ENCODE results near the gene TEAD1.
A peak's percentile ranks its signal among the peaks of the same experiment; 100 is the strongest.

The TEAD1 gene

DNA sequence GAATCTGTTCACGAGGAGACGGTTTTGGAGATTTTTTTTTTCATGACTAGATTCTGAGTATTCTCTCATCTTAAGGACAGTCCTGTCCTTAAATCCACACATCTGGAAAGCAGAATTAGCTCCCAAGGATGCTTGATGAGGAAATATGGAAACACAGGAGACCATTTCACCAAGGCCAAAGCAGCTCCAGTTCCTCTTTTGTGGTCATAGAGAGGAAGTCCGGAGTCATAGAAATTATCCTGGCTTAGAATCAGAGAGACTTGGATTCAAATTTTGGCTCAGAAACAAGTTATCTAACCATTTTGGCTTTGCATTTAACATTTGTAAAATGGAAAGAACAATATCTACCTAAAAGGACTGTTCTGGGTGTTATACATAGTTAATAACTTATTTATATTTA, 7.3 kb upstream of the TEAD1 start:
- DNase-seq (ENCODE audit: low spot score) = no peak

DNA sequence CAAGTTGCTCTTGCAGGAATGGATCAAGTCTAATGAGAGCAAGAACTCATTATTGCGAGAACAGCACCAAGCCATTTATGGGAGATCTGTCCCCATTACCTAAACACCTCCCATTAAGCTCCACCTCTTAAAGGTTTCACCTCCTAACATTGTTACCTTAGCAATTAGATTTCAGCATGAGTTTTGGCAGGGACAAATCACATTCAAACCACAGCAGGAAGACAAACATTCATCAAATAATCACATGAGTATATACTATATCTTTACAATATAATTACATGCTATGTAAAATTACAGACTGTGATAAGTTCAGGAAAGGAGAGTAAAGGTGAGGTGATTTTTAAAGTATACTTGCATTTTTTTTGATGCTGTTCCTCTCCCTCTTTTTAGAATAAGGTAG, 6.6 kb upstream of the TEAD1 start:
- DNase-seq (ENCODE audit: low spot score) = no peak

DNA sequence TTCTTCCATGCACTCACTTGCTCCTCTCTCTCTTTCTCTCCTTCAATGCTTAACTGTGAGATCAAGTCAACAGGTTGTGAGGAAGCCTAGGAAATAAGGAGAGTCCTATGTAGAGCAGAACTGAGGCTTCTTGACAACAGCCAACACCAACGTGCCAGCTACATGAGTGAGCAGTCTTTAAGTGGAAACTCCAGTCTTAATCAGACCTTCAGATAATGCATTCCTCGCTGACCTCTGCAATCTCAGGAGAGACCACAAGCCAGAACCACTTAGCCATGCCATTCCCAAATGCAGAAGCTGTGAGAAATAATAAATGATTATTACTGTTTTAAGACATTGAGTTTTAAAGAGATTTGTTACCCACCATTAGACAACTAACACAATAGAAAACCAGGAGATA, 6.1 kb upstream of the TEAD1 start:
- no peak for DNase-seq (ENCODE audit: low spot score)

DNA sequence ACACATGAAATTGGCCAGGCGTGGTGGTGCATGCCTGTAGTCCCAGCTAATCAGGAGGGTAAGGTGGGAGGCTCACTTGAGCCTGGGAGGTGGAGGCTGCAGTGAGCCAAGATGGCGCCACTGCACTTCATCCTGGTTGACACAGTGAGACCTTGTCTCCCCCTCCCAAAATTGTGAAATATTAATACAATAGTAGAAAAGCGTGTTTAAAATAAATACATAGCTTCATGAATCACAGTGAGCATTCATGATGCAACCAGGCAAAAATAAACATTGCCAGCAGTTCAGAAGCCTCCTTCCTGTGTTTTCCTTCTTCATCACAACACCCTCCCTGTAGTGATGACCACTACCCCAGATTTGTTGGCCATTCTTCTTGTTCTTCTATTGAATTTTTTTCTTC, 4.3 kb upstream of the TEAD1 start:
- DNase-seq (ENCODE audit: low spot score) = no peak

GRCh38 chr11:12671370-12671769, 2.9 kb upstream of the TEAD1 start:
- no peak for DNase-seq (ENCODE audit: low spot score)

- no peak for DNase-seq (ENCODE audit: low spot score)
These were observed 659 bp upstream of the TEAD1 start for GRCh38 chr11:12673601-12673923.

DNA sequence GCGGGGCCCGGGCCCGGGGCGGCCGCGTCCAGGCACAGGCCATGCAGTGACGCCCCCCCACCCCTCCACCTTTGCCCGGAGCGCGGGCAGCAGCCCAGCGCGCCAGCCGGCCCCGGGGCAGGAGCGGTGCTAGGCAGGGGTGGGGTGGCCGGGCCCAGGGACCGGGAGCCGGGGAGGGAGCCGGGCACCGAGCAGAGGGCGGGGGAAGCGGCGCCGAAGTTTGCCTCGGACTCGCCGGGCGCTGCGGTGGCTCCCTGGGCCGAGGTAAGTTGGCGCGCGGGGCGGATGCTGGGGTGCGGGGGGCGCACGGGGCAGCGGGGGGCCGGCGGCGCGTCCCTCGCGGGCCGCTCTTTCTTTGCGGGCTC, 332 bp downstream of the TEAD1 start:
- peak; percentile 59 for DNase-seq (ENCODE audit: low spot score)

- DNase-seq (ENCODE audit: low spot score) = peak; percentile 55
These were observed 895 bp downstream of the TEAD1 start for GRCh38 chr11:12674936-12675696.

DNA sequence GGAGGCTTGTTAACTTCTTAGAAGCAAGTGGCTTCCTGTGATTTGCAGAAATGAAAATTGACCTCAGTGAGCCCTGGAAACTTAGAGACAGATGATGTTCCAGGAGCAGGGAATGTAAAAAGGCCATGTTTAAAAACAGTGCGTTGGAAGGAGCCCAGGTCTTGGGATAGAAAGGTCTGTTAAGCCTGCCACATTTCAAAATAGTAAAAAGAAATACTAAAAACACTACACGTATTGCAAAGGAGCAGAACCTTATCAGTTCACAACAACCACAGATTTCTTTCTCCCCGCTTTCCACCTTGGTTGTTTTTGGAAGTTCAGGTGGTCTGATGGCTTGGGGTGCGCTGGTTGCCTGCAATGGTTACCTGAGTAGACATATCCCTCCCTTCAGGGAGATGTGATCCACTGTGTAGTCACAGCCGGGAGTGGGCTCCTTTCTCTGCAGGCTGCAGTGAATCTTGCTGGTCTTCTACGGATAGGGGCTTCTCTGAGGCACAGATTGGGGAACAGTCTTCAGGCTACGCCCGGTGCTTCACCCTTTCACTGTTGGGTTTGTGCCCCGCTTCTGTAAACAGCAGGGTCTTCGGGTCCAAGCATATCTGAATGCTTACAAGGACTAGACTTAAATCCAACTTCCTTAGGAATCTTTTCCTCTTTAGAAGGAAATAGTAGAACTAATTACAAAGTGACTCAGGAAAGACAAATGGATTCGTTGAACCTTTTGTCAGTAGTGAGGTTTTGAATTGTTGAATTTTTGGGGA, 1.9 kb downstream of the TEAD1 start:
- no peak for DNase-seq (ENCODE audit: low spot score)

- DNase-seq (ENCODE audit: low spot score) = no peak
These were observed 2.9 kb downstream of the TEAD1 start for GRCh38 chr11:12677131-12677530.

GRCh38 chr11:12678092-12678491, 3.9 kb downstream of the TEAD1 start:
- no peak for DNase-seq (ENCODE audit: low spot score)

GRCh38 chr11:12678991-12679390, 4.8 kb downstream of the TEAD1 start:
- DNase-seq (ENCODE audit: low spot score) = no peak

- DNase-seq (ENCODE audit: low spot score) = no peak
These were observed 5.2 kb downstream of the TEAD1 start for GRCh38 chr11:12679471-12679870.

DNA sequence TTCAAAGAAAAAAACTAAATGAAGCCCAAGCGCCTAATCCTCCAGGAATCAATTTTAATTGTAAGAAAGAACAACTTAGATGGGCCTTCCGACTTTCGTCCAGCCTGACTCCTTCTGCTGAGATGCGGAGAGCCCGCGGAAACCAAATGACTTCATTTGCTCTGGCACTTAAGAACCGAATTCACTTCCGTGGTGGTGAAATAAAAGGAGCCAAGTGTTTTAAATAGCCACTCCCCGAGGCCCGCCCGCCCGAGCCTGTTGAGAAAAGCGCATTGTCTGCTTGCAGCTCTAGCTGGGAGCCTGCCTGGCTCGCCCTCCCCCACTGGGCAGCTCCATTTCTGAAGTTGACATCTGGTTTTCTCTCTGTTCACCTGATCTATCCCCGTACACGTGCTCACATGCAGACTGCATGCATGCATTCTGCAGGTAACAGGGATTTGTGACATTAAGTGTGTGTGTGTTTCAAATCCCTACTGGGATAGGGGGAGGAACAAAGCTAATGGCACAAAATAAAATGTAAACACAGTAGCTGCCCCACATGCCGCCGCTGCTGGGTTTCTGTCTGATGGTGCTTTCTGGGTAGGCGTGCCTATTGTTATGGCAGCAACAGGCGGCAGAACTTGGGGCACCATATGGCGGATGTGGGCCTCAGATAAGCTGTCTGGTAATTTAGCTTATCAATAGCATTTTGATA, 6.2 kb downstream of the TEAD1 start:
- peak; percentile 85 for DNase-seq (ENCODE audit: low spot score)

- DNase-seq (ENCODE audit: low spot score) = no peak
These were observed 6.7 kb downstream of the TEAD1 start for GRCh38 chr11:12680940-12681258.

DNA sequence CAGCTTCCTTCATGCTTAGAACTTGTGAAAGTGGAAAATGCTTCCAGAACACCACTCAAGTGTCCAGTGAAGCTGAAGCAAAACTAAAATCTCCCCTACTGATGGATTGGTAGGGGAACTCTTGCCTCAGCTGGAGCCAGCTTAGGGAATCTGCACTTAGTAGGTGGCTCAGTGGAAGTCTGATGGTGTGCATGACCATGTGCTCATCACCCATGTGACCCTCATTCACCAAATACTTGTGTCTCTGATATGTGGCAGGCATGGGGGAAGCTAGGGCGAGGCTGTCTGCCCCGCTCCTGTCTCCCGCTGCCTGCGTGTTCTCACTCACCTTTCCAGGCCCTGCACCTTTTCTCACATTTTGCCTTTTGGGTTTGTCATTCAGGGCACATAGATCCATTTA, 7.2 kb downstream of the TEAD1 start:
- no peak for DNase-seq (ENCODE audit: low spot score)

DNA sequence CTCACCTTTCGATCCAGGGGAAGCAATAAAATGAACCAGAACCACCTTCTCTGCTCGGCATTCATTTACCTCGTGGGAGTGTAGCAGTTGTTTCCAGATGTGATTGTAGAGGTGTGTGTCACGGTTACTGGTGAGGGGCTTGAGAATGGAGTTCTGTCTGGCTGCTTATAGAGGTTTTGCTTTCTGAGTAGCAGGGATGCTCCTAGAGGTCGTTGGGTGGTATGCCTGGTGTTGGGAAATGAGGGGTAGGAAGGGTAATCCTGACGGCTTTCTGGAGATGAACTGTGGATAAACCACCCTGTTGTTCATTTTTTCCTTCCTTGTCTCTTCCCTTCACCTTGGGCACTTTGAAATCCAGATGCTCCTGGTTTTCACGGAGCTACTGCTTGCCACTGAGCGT, 8.1 kb downstream of the TEAD1 start:
- no peak for DNase-seq (ENCODE audit: low spot score)

GRCh38 chr11:12682737-12683500, 8.7 kb downstream of the TEAD1 start:
- DNase-seq (ENCODE audit: low spot score) = no peak

DNA sequence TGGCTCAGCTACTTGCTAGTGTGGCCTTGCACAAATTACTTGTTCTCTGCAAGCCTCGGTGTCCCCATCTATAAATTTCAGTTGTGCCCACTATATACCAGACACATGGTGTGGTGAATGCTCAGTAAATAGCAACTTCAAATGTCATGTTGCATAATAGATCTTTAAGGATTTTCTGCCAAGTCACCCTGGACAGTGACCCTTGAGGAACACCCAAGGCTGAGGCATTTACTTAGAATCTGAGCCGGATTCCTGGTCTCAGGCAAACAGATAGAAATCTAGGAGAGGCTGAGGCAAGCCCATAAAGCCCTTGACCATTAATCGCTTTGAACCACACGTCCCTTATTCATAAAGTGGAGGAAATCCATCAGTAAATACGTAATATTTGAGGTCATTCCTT, 9.7 kb downstream of the TEAD1 start:
- DNase-seq (ENCODE audit: low spot score) = peak; percentile 33

GRCh38 chr11:12684315-12684714, 10.1 kb downstream of the TEAD1 start:
- DNase-seq (ENCODE audit: low spot score) = no peak

DNA sequence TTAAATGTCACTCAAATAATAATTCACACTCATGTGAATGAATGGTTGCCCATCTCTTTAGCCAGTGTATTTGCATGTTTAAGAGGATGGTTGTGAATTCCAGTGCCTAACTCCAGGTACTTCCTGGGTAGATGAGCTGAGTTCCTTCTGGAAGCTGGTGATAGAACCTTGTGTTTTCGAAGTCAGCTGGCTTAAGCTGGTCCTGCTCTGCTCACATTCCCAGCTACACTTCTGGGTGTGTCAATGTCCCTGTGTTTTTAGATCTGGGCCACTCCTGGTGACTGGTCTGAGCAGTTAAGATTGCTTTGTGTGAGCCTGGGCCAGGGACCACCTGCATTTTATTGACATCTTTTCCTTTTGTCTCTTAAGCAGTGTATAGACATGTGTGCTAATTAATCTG, 10.6 kb downstream of the TEAD1 start:
- DNase-seq (ENCODE audit: low spot score) = no peak

- DNase-seq (ENCODE audit: low spot score) = no peak
These were observed 11.0 kb downstream of the TEAD1 start for GRCh38 chr11:12685229-12685628.
